ENCODE data around the gene CREBL2. TPM values are rescaled to one million over a fixed set of nuclear protein-coding genes. Genes with fewer than 3 reads are reported as not detected.

Gene CREBL2, protein sequence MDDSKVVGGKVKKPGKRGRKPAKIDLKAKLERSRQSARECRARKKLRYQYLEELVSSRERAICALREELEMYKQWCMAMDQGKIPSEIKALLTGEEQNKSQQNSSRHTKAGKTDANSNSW
- 24.2 and 26.6 TPM in 2 replicates for total RNA-seq

DNA sequence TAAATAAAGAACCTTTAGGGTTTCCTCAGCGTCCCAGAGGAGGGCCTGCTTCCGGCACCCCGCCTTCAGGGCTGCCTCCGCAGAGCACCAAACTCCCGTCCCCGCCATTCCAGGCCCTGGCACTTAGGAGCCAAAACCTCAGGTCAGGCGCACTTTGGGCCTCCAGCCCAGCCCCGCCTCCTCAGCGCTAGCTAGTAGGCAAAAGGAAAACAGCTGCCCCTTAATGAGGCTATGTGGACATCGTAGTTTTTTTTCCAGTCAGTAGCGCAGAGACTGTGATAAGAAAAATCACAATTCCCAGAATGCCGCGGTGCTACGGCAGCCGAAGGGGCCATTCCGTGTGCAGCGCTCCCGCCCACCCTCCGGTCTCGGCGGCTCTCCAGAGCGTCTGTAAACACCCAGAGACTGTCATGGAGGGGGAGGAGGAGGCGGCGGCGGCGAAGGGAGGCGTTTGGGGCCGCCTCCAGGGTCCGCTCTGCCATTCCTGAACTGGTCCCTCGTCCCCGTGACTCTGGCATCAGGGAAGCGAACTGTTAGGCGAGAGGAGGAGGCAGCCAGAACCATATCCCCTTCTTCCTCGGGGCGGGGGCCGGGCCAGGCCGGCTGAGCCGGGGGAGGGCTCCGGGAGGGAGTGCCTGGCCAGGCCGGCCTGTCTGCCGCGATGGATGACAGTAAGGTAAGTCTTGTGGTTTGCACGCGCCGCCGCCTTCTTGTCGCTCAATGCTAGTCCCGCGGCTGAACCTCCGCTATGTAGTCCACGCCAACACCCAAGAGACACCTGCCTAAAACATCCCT, at the start of gene CREBL2:
Gene CREBL2 (plus strand): TSS at position 365 of the 795 bp plus-strand sequence. CDS start 297 bp downstream, at position 662.

DNA sequence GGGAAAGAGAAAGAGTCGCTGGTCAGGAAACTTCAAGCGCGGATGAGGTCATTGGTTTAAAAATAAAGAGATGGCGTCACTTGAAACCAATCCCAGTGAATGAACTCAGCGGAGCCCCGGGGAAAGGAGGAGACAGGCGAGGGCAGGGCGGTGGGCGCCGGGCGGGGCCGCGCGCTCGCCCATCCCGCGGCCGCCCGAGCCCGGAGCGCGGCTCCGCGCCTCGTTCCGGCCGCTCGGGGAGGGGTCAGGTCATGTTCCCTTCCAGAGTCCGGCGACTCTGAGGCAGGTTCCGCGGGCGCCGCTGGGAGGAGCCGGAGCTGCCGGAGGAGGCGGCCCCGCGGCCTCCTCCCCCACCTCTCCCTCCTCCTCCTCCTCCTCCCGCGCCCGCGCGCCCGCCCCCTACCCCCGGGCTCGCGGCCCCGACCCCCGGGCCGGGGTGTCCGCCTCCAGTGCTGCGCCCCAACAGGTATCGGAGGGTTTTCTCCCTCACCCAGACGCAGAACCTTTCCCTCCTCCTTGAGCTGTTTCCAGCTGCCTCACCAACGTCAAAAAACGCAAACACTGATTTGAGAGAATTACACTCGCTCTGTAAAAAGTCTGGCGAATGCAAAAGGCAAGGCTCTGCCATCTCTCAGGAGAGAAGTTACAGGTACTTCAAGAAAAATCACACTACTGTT, 49.0 kb upstream of the CREBL2 start, which contains the start of gene DUSP16:
Gene DUSP16 (minus strand): TSS at position 279 of the 677 bp plus-strand sequence. CDS start 41,765 bp downstream, outside the sequence.

Other genes starting within 250 kb of the CREBL2 start
- gene DUSP16, start 49.0 kb upstream of the CREBL2 start, total RNA-seq = 4.3 and 7.6 TPM in 2 replicates
- gene GPR19, start 84.3 kb downstream of the CREBL2 start, total RNA-seq = 0.35 TPM in 1 of 2 replicates, not detected in the other
- 21.0 and 22.7 TPM in 2 replicates for gene CDKN1B, start 105.5 kb downstream of the CREBL2 start, total RNA-seq
- 6.6 and 7.6 TPM in 2 replicates for gene APOLD1, start 173.8 kb downstream of the CREBL2 start, total RNA-seq
- gene DDX47, start 201.5 kb downstream of the CREBL2 start, total RNA-seq = 84.7 and 96.3 TPM in 2 replicates